ENCODE data around the gene TPK1.

TPK1 gene

GRCh38 chr7:144835652-144836544, at the start of gene TPK1:
TSS of gene TPK1 (minus strand) at chr7:144836053. CDS start at chr7:144835602, 451 bp downstream.
- Mint-ChIP-seq H3K9me3 (peaks cover 13% of the 10 kb centered on the region), H3K27me3 (no peaks in the 10 kb centered on the region), H3K4me1 (peaks cover 23% of the 10 kb centered on the region), H3K36me3 (ENCODE audit: insufficient read depth) (peaks cover 11% of the 10 kb centered on the region), H3K4me3 (peak within 1 kb of the TSS; percentile 95), H3K27ac (ENCODE audit: low read depth) (peak within 1 kb of the TSS; percentile 96)
- DNase-seq (ENCODE audit: low spot score in 2 of 2) (peak; percentile 75 to 84), ATAC-seq (replicated peaks; ENCODE audit: extremely low read depth, poor library complexity, severe bottlenecking) (peak; percentile 91)

GRCh38 chr7:144885478-144885877, 49.6 kb upstream of the TPK1 start:
- Mint-ChIP-seq H3K27me3 (peaks cover 8% of the 10 kb centered on the region), H3K4me1 (no peaks in the 10 kb centered on the region)
- ATAC-seq (replicated peaks; ENCODE audit: extremely low read depth, poor library complexity, severe bottlenecking), result no peak

GRCh38 chr7:144884896-144885295, 49.0 kb upstream of the TPK1 start:
- no peak for DNase-seq (ENCODE audit: low spot score in 2 of 2)
- no peaks in the 10 kb centered on the region for H3K36me3 Mint-ChIP-seq (ENCODE audit: insufficient read depth)
- H3K27me3 Mint-ChIP-seq, result peaks cover 8% of the 10 kb centered on the region
- H3K27ac Mint-ChIP-seq (ENCODE audit: low read depth), result no peak overlapping the region
- no peak overlapping the region for H3K4me3 Mint-ChIP-seq
- no peak for ATAC-seq (replicated peaks; ENCODE audit: extremely low read depth, poor library complexity, severe bottlenecking)
- H3K9me3 Mint-ChIP-seq, result no peaks in the 10 kb centered on the region
- H3K4me1 Mint-ChIP-seq, result no peaks in the 10 kb centered on the region

More at GRCh38 chr7:144885478-144885877, 49.6 kb upstream of the TPK1 start:
- Mint-ChIP-seq H3K9me3 (no peaks in the 10 kb centered on the region), H3K4me3 (no peak overlapping the region), H3K27ac (ENCODE audit: low read depth) (no peak overlapping the region), H3K36me3 (ENCODE audit: insufficient read depth) (no peaks in the 10 kb centered on the region)
- no peak for DNase-seq (ENCODE audit: low spot score in 2 of 2)

- Mint-ChIP-seq H3K9me3 (no peaks in the 10 kb centered on the region), H3K4me1 (peaks cover 5% of the 10 kb centered on the region), H3K36me3 (ENCODE audit: insufficient read depth) (no peaks in the 10 kb centered on the region), H3K27me3 (peaks cover 48% of the 10 kb centered on the region), H3K4me3 (no peak overlapping the region), H3K27ac (ENCODE audit: low read depth) (no peak overlapping the region)
- DNase-seq (ENCODE audit: low spot score in 2 of 2) (no peak), ATAC-seq (replicated peaks; ENCODE audit: extremely low read depth, poor library complexity, severe bottlenecking) (no peak)
Observed at GRCh38 chr7:144873316-144873845, 37.5 kb upstream of the TPK1 start.

- peaks cover 60% of the 10 kb centered on the region for H3K27me3 Mint-ChIP-seq
- H3K27ac Mint-ChIP-seq (ENCODE audit: low read depth), result no peak overlapping the region
- DNase-seq (ENCODE audit: low spot score in 2 of 2) (no peak), ATAC-seq (replicated peaks; ENCODE audit: extremely low read depth, poor library complexity, severe bottlenecking) (no peak)
- H3K4me3 Mint-ChIP-seq, result no peak overlapping the region
- no peaks in the 10 kb centered on the region for H3K9me3 Mint-ChIP-seq
- no peaks in the 10 kb centered on the region for H3K36me3 Mint-ChIP-seq (ENCODE audit: insufficient read depth)
- peaks cover 5% of the 10 kb centered on the region for H3K4me1 Mint-ChIP-seq
Observed at GRCh38 chr7:144869082-144869481, 33.2 kb upstream of the TPK1 start.

GRCh38 chr7:144866189-144866588, 30.3 kb upstream of the TPK1 start:
- Mint-ChIP-seq H3K36me3 (ENCODE audit: insufficient read depth) (no peaks in the 10 kb centered on the region), H3K27ac (ENCODE audit: low read depth) (no peak overlapping the region), H3K27me3 (peaks cover 54% of the 10 kb centered on the region), H3K9me3 (no peaks in the 10 kb centered on the region), H3K4me3 (no peak overlapping the region), H3K4me1 (no peaks in the 10 kb centered on the region)
- DNase-seq (ENCODE audit: low spot score in 2 of 2) (no peak), ATAC-seq (replicated peaks; ENCODE audit: extremely low read depth, poor library complexity, severe bottlenecking) (no peak)

GRCh38 chr7:144863320-144863647, 27.4 kb upstream of the TPK1 start:
- Mint-ChIP-seq H3K27ac (ENCODE audit: low read depth) (no peak overlapping the region), H3K27me3 (peaks cover 41% of the 10 kb centered on the region), H3K9me3 (no peaks in the 10 kb centered on the region), H3K36me3 (ENCODE audit: insufficient read depth) (no peaks in the 10 kb centered on the region), H3K4me1 (no peaks in the 10 kb centered on the region), H3K4me3 (no peak overlapping the region)
- DNase-seq (ENCODE audit: low spot score in 2 of 2) (no peak), ATAC-seq (replicated peaks; ENCODE audit: extremely low read depth, poor library complexity, severe bottlenecking) (no peak)

GRCh38 chr7:144862612-144863319, 26.9 kb upstream of the TPK1 start:
- ATAC-seq (replicated peaks; ENCODE audit: extremely low read depth, poor library complexity, severe bottlenecking), result no peak
- no peaks in the 10 kb centered on the region for H3K4me1 Mint-ChIP-seq
- DNase-seq (ENCODE audit: low spot score in 2 of 2), result no peak
- H3K36me3 Mint-ChIP-seq (ENCODE audit: insufficient read depth), result no peaks in the 10 kb centered on the region
- H3K27me3 Mint-ChIP-seq, result peaks cover 41% of the 10 kb centered on the region
- no peaks in the 10 kb centered on the region for H3K9me3 Mint-ChIP-seq
- H3K27ac Mint-ChIP-seq (ENCODE audit: low read depth), result no peak overlapping the region
- no peak overlapping the region for H3K4me3 Mint-ChIP-seq

GRCh38 chr7:144859739-144860138, 23.9 kb upstream of the TPK1 start:
- H3K9me3 Mint-ChIP-seq, result no peaks in the 10 kb centered on the region
- no peak overlapping the region for H3K27ac Mint-ChIP-seq (ENCODE audit: low read depth)
- no peaks in the 10 kb centered on the region for H3K36me3 Mint-ChIP-seq (ENCODE audit: insufficient read depth)
- DNase-seq (ENCODE audit: low spot score in 2 of 2), result no peak
- H3K4me3 Mint-ChIP-seq, result no peak overlapping the region
- ATAC-seq (replicated peaks; ENCODE audit: extremely low read depth, poor library complexity, severe bottlenecking), result no peak
- H3K27me3 Mint-ChIP-seq, result peaks cover 23% of the 10 kb centered on the region
- H3K4me1 Mint-ChIP-seq, result no peaks in the 10 kb centered on the region

GRCh38 chr7:144857463-144857862, 21.6 kb upstream of the TPK1 start:
- no peaks in the 10 kb centered on the region for H3K4me1 Mint-ChIP-seq
- peaks cover 30% of the 10 kb centered on the region for H3K27me3 Mint-ChIP-seq
- ATAC-seq (replicated peaks; ENCODE audit: extremely low read depth, poor library complexity, severe bottlenecking) (no peak), DNase-seq (ENCODE audit: low spot score in 2 of 2) (no peak)
- no peak overlapping the region for H3K27ac Mint-ChIP-seq (ENCODE audit: low read depth)
- no peaks in the 10 kb centered on the region for H3K9me3 Mint-ChIP-seq
- no peak overlapping the region for H3K4me3 Mint-ChIP-seq
- no peaks in the 10 kb centered on the region for H3K36me3 Mint-ChIP-seq (ENCODE audit: insufficient read depth)

GRCh38 chr7:144854839-144855424, 19.1 kb upstream of the TPK1 start:
- ATAC-seq (replicated peaks; ENCODE audit: extremely low read depth, poor library complexity, severe bottlenecking) (no peak), DNase-seq (ENCODE audit: low spot score in 2 of 2) (no peak)
- Mint-ChIP-seq H3K27me3 (peaks cover 47% of the 10 kb centered on the region), H3K36me3 (ENCODE audit: insufficient read depth) (no peaks in the 10 kb centered on the region), H3K27ac (ENCODE audit: low read depth) (no peak overlapping the region), H3K4me1 (no peaks in the 10 kb centered on the region), H3K4me3 (no peak overlapping the region), H3K9me3 (no peaks in the 10 kb centered on the region)

- H3K27ac Mint-ChIP-seq (ENCODE audit: low read depth), result no peak overlapping the region
- ATAC-seq (replicated peaks; ENCODE audit: extremely low read depth, poor library complexity, severe bottlenecking) (no peak), DNase-seq (ENCODE audit: low spot score in 2 of 2) (no peak)
- no peaks in the 10 kb centered on the region for H3K9me3 Mint-ChIP-seq
- no peaks in the 10 kb centered on the region for H3K36me3 Mint-ChIP-seq (ENCODE audit: insufficient read depth)
- no peak overlapping the region for H3K4me3 Mint-ChIP-seq
- no peaks in the 10 kb centered on the region for H3K4me1 Mint-ChIP-seq
- H3K27me3 Mint-ChIP-seq, result peaks cover 47% of the 10 kb centered on the region
Observed at GRCh38 chr7:144853542-144853941, 17.7 kb upstream of the TPK1 start.

Measured in central memory CD8-positive, alpha-beta T cell (primary cell).